ENCODE data around the gene ROBO1. TPM values are rescaled to one million over a fixed set of nuclear protein-coding genes. Genes with fewer than 3 reads are reported as not detected.

The ROBO1 gene
- total and polyA plus RNA-seq, 2 donors (not counting 1 experiment from before 2014, with no cell fraction given) = 0.27 to 3.2 TPM

- Mint-ChIP-seq H3K4me1 (no peaks in the 10 kb centered on the region), H3K9me3 (ENCODE audit: insufficient read depth) (peaks cover 4% of the 10 kb centered on the region), H3K27ac (no peak overlapping the region), H3K27me3 (peaks cover 6% of the 10 kb centered on the region), H3K4me3 (no peak overlapping the region)
- Histone ChIP-seq H3K9me3 (ENCODE audit: control extremely low read depth in 1 of 3, control insufficient read depth in 2 of 3, insufficient read depth in 1 of 3, low read length in 2 of 3) (peaks cover 0 to 16% (median 1%) of the 10 kb centered on the region in 3 donors), H3K36me3 (replicated peaks in 1 of 2; ENCODE audit: control extremely low read depth in 1 of 2, control insufficient read depth in 1 of 2, extremely low read depth in 1 of 2, insufficient read depth in 2 of 2, low read length in 1 of 2) (no peaks in the 10 kb centered on the region), H4K20me1 (ENCODE audit: control insufficient read depth, insufficient read depth, low read length, poor library complexity, severe bottlenecking) (no peaks in the 10 kb centered on the region), H3K4me3 (ENCODE audit: control extremely low read depth in 1 of 5, extremely low read depth in 1 of 5, insufficient read depth in 1 of 5, low read depth in 2 of 5, low read length in 4 of 5) (no peak overlapping the region), H3K4me1 (ENCODE audit: control insufficient read depth in 2 of 2, insufficient read depth in 2 of 2, low read length in 2 of 2) (no peaks in the 10 kb centered on the region), H3K9ac (ENCODE audit: low read length) (no peak overlapping the region), H3K27ac (ENCODE audit: low read length in 2 of 2) (no peak overlapping the region), H3K79me2 (ENCODE audit: control insufficient read depth, insufficient read depth, low read length) (no peaks in the 10 kb centered on the region), H2AFZ (ENCODE audit: insufficient read depth, low read depth, low read length, poor library complexity, severe bottlenecking) (no peak overlapping the region), H3K4me2 (replicated peaks; ENCODE audit: low read depth, low read length, poor library complexity, severe bottlenecking) (no peak overlapping the region), H3K27me3 (replicated peaks in 1 of 4; ENCODE audit: control extremely low read depth in 1 of 4, control insufficient read depth in 3 of 4, insufficient read depth in 4 of 4, low read length in 3 of 4) (peaks cover 0 to 13% (median 2%) of the 10 kb centered on the region in 4 experiments)
- no peak for DNase-seq
- 7% methylated on average over 21 of the region's 26 CpGs for WGBS (ENCODE audit: insufficient coverage)
- ATAC-seq (ENCODE audit: low read depth) = no peak
- CTCF ChIA-PET = no interaction called here
- no peak for TF ChIP-seq CTCF (IDR thresholded peaks at IDR 0.05)
- no peak for TF ChIP-seq EZH2 (IDR thresholded peaks at IDR 0.05; ENCODE audit: borderline replicate concordance, insufficient read depth, low read depth, low read length, poor library complexity, severe bottlenecking)
- intact Hi-C loops (cut with micrococcal nuclease) = no loop called here
- POLR2A ChIA-PET = no interaction called here
Observed at GRCh38 chr3:79767194-79767904, 449 bp downstream of the ROBO1 start.

- Mint-ChIP-seq H3K4me3 (no peak overlapping the region), H3K27me3 (peaks cover 6% of the 10 kb centered on the region), H3K9me3 (ENCODE audit: insufficient read depth) (peaks cover 4% of the 10 kb centered on the region), H3K4me1 (no peaks in the 10 kb centered on the region), H3K27ac (no peak overlapping the region)
- Histone ChIP-seq H3K27ac (ENCODE audit: low read length in 2 of 2) (no peak overlapping the region), H3K9ac (ENCODE audit: low read length) (no peak overlapping the region), H3K36me3 (replicated peaks in 1 of 2; ENCODE audit: control extremely low read depth in 1 of 2, control insufficient read depth in 1 of 2, extremely low read depth in 1 of 2, insufficient read depth in 2 of 2, low read length in 1 of 2) (no peaks in the 10 kb centered on the region), H3K9me3 (ENCODE audit: control extremely low read depth in 1 of 3, control insufficient read depth in 2 of 3, insufficient read depth in 1 of 3, low read length in 2 of 3) (peaks cover 0 to 16% (median 1%) of the 10 kb centered on the region in 3 donors), H3K4me2 (replicated peaks; ENCODE audit: low read depth, low read length, poor library complexity, severe bottlenecking) (no peak overlapping the region), H3K27me3 (replicated peaks in 1 of 4; ENCODE audit: control extremely low read depth in 1 of 4, control insufficient read depth in 3 of 4, insufficient read depth in 4 of 4, low read length in 3 of 4) (peaks cover 0 to 13% (median 2%) of the 10 kb centered on the region in 4 experiments), H3K4me1 (ENCODE audit: control insufficient read depth in 2 of 2, insufficient read depth in 2 of 2, low read length in 2 of 2) (no peaks in the 10 kb centered on the region), H4K20me1 (ENCODE audit: control insufficient read depth, insufficient read depth, low read length, poor library complexity, severe bottlenecking) (no peaks in the 10 kb centered on the region), H2AFZ (ENCODE audit: insufficient read depth, low read depth, low read length, poor library complexity, severe bottlenecking) (no peak overlapping the region), H3K4me3 (ENCODE audit: control extremely low read depth in 1 of 5, extremely low read depth in 1 of 5, insufficient read depth in 1 of 5, low read depth in 2 of 5, low read length in 4 of 5) (no peak overlapping the region), H3K79me2 (ENCODE audit: control insufficient read depth, insufficient read depth, low read length) (no peaks in the 10 kb centered on the region)
- TF ChIP-seq EZH2 (IDR thresholded peaks at IDR 0.05; ENCODE audit: borderline replicate concordance, insufficient read depth, low read depth, low read length, poor library complexity, severe bottlenecking) (no peak), CTCF (IDR thresholded peaks at IDR 0.05) (no peak)
- POLR2A ChIA-PET = no interaction called here
- CTCF ChIA-PET = no interaction called here
- DNase-seq = no peak
- no peak for ATAC-seq (ENCODE audit: low read depth)
- 20% methylated on average over 35 of the region's 42 CpGs for WGBS (ENCODE audit: insufficient coverage)
- intact Hi-C loops (cut with micrococcal nuclease) = no loop called here
Observed at GRCh38 chr3:79766496-79767193, 1.2 kb downstream of the ROBO1 start.

Measured in B cell (primary cell).